ENCODE data around the gene FBP2.

FBP2 gene

GRCh38 chr9:94526271-94526670 lies 67.4 kb downstream of the FBP2 start:
- no peak for TF ChIP-seq CTCF (IDR thresholded peaks at IDR 0.05; ENCODE audit: low read depth, low read length)
- Histone ChIP-seq H3K9me3 (ENCODE audit: severe bottlenecking) (no peaks in the 10 kb centered on the region), H3K27me3 (ENCODE audit: insufficient read depth, low read depth, severe bottlenecking) (no peaks in the 10 kb centered on the region), H3K36me3 (no peaks in the 10 kb centered on the region), H3K4me3 (ENCODE audit: low read depth, low read length) (no peak overlapping the region), H3K27ac (no peak overlapping the region)
- DNase-seq = no peak

- no peak for TF ChIP-seq CTCF (IDR thresholded peaks at IDR 0.05; ENCODE audit: low read depth, low read length)
These were observed 68.1 kb downstream of the FBP2 start for GRCh38 chr9:94525396-94526035.

GRCh38 chr9:94517254-94517653 lies 76.4 kb downstream of the FBP2 start:
- Histone ChIP-seq H3K27ac (no peak overlapping the region), H3K36me3 (no peaks in the 10 kb centered on the region), H3K4me3 (ENCODE audit: low read depth, low read length) (no peak overlapping the region), H3K27me3 (ENCODE audit: insufficient read depth, low read depth, severe bottlenecking) (no peaks in the 10 kb centered on the region), H3K9me3 (ENCODE audit: severe bottlenecking) (no peaks in the 10 kb centered on the region)
- DNase-seq = no peak
- TF ChIP-seq CTCF (IDR thresholded peaks at IDR 0.05; ENCODE audit: low read depth, low read length) = no peak

More at GRCh38 chr9:94525396-94526035, 68.1 kb downstream of the FBP2 start:
- H3K36me3 ChIP-seq = no peaks in the 10 kb centered on the region
- H3K9me3 ChIP-seq (ENCODE audit: severe bottlenecking) = no peaks in the 10 kb centered on the region
- no peak overlapping the region for H3K27ac ChIP-seq
- H3K4me3 ChIP-seq (ENCODE audit: low read depth, low read length) = no peak overlapping the region
- no peak for DNase-seq
- H3K27me3 ChIP-seq (ENCODE audit: insufficient read depth, low read depth, severe bottlenecking) = no peaks in the 10 kb centered on the region

- TF ChIP-seq CTCF (IDR thresholded peaks at IDR 0.05; ENCODE audit: low read depth, low read length) = no peak
These were observed 78.9 kb downstream of the FBP2 start for GRCh38 chr9:94514722-94515121.

GRCh38 chr9:94511955-94512265 lies 81.7 kb downstream of the FBP2 start:
- no peak for DNase-seq
- no peaks in the 10 kb centered on the region for H3K36me3 ChIP-seq
- no peaks in the 10 kb centered on the region for H3K27me3 ChIP-seq (ENCODE audit: insufficient read depth, low read depth, severe bottlenecking)
- TF ChIP-seq CTCF (IDR thresholded peaks at IDR 0.05; ENCODE audit: low read depth, low read length) = no peak
- H3K27ac ChIP-seq = no peak overlapping the region
- H3K4me3 ChIP-seq (ENCODE audit: low read depth, low read length) = no peak overlapping the region
- H3K9me3 ChIP-seq (ENCODE audit: severe bottlenecking) = no peaks in the 10 kb centered on the region

More at GRCh38 chr9:94514722-94515121, 78.9 kb downstream of the FBP2 start:
- Histone ChIP-seq H3K36me3 (no peaks in the 10 kb centered on the region), H3K4me3 (ENCODE audit: low read depth, low read length) (no peak overlapping the region), H3K27me3 (ENCODE audit: insufficient read depth, low read depth, severe bottlenecking) (no peaks in the 10 kb centered on the region), H3K9me3 (ENCODE audit: severe bottlenecking) (no peaks in the 10 kb centered on the region), H3K27ac (no peak overlapping the region)
- DNase-seq = no peak
